SK-N-MC (cell line): ENCODE data around the gene FLNC.

Source experiments
- DNase-seq: peaks from one replicate; pipeline ENCODE4 v3.0.0-alpha.2; 2011; ENCODE audit warnings: low read depth, low spot score
- H3K27ac ChIP-seq: fragments of 200-600 bp; sonication (generic); 2 replicates; pipeline ENCODE4 v1.5.1; 2016; ENCODE audit warnings: mixed run types
- H3K36me3 ChIP-seq: fragments of 200-600 bp; sonication (generic); 2 replicates; pipeline ENCODE4 v1.6.1; 2017; ENCODE audit warnings: antibody characterized with exemption, low read length, mixed read lengths; ENCODE audit not compliant: insufficient read depth
- H3K4me3 ChIP-seq: fragments of 200-600 bp; sonication (generic); 2 replicates; pipeline ENCODE4 v1.5.1; 2016
- H3K9ac ChIP-seq: fragments of 200-600 bp; sonication (generic); 2 replicates; pipeline ENCODE4 v1.8.0; 2017; ENCODE audit warnings: mixed run types, mixed read lengths; ENCODE audit not compliant: insufficient read length
- H3K9me3 ChIP-seq: fragments of 200-600 bp; sonication (generic); 2 replicates; pipeline ENCODE4 v1.6.1; 2017; ENCODE audit warnings: low read depth, mild to moderate bottlenecking, antibody characterized with exemption, low read length, moderate library complexity, mixed read lengths
- EZH2 ChIP-seq: fragments of 200-600 bp; sonication (generic); IDR thresholded peaks from one replicate; pipeline ENCODE4 v1.6.1; 2017; ENCODE audit warnings: antibody characterized with exemption
- FOXP2 ChIP-seq: optimal IDR thresholded peaks from 2 replicates; pipeline ENCODE3; 2011; ENCODE audit warnings: mild to moderate bottlenecking, moderate library complexity; ENCODE audit not compliant: insufficient read depth; ENCODE audit errors: extremely low read length, control extremely low read depth
- POLR2AphosphoS5 ChIP-seq: IDR thresholded peaks from 2 replicates; pipeline ENCODE4 v1.6.1; 2012; ENCODE audit warnings: mild to moderate bottlenecking, low read depth, low read length, borderline replicate concordance

FLNC gene

GRCh38 chr7:128838981-128839731, 8.9 kb downstream of the FLNC start:
- H3K4me3 ChIP-seq = no peak overlapping the region
- no peaks in the 10 kb centered on the region for H3K9me3 ChIP-seq
- no peak overlapping the region for H3K9ac ChIP-seq
- no peak overlapping the region for H3K27ac ChIP-seq
- TF ChIP-seq EZH2 (no peak), POLR2AphosphoS5 (no peak), FOXP2 (no peak)
- no peak for DNase-seq
- peaks cover 36% of the 10 kb centered on the region for H3K36me3 ChIP-seq

- H3K9ac ChIP-seq = no peak overlapping the region
- no peak for DNase-seq
- H3K4me3 ChIP-seq = no peak overlapping the region
- peaks cover 42% of the 10 kb centered on the region for H3K36me3 ChIP-seq
- H3K27ac ChIP-seq = no peak overlapping the region
- no peaks in the 10 kb centered on the region for H3K9me3 ChIP-seq
- TF ChIP-seq FOXP2 = no peak
- no peak for TF ChIP-seq POLR2AphosphoS5
- TF ChIP-seq EZH2 = no peak
Observed at GRCh38 chr7:128839751-128840177, 9.6 kb downstream of the FLNC start.

- H3K36me3 ChIP-seq = peaks cover 43% of the 10 kb centered on the region
- TF ChIP-seq POLR2AphosphoS5 (no peak), FOXP2 (no peak), EZH2 (no peak)
Observed at GRCh38 chr7:128840326-128841170, 10.3 kb downstream of the FLNC start.

GRCh38 chr7:128841171-128841690, 11.0 kb downstream of the FLNC start:
- Histone ChIP-seq H3K27ac (no peak overlapping the region), H3K9ac (no peak overlapping the region), H3K36me3 (peaks cover 43% of the 10 kb centered on the region), H3K4me3 (no peak overlapping the region), H3K9me3 (no peaks in the 10 kb centered on the region)
- TF ChIP-seq FOXP2 = no peak
- no peak for TF ChIP-seq POLR2AphosphoS5
- no peak for TF ChIP-seq EZH2
- DNase-seq = no peak

More at GRCh38 chr7:128840326-128841170, 10.3 kb downstream of the FLNC start:
- no peak overlapping the region for H3K9ac ChIP-seq
- no peak overlapping the region for H3K27ac ChIP-seq
- no peak overlapping the region for H3K4me3 ChIP-seq
- H3K9me3 ChIP-seq = no peaks in the 10 kb centered on the region
- no peak for DNase-seq

GRCh38 chr7:128841921-128842673, 11.9 kb downstream of the FLNC start:
- Histone ChIP-seq H3K9ac (no peak overlapping the region), H3K36me3 (peaks cover 43% of the 10 kb centered on the region), H3K9me3 (no peaks in the 10 kb centered on the region), H3K4me3 (no peak overlapping the region), H3K27ac (no peak overlapping the region)
- TF ChIP-seq POLR2AphosphoS5 = no peak
- DNase-seq = no peak

- Histone ChIP-seq H3K36me3 (peaks cover 37% of the 10 kb centered on the region), H3K9me3 (no peaks in the 10 kb centered on the region), H3K27ac (no peak overlapping the region), H3K9ac (no peak overlapping the region), H3K4me3 (no peak overlapping the region)
- no peak for DNase-seq
- TF ChIP-seq FOXP2 (no peak), EZH2 (no peak), POLR2AphosphoS5 (no peak)
Observed at GRCh38 chr7:128842674-128843641, 12.8 kb downstream of the FLNC start.

GRCh38 chr7:128843938-128844621, 13.9 kb downstream of the FLNC start:
- Histone ChIP-seq H3K27ac (no peak overlapping the region), H3K9me3 (no peaks in the 10 kb centered on the region), H3K4me3 (no peak overlapping the region), H3K9ac (no peak overlapping the region), H3K36me3 (peaks cover 36% of the 10 kb centered on the region)
- TF ChIP-seq POLR2AphosphoS5 = no peak
- no peak for TF ChIP-seq FOXP2
- no peak for TF ChIP-seq EZH2
- DNase-seq = no peak
